H1 (cell line): ENCODE data around the gene UHMK1. TPM values are rescaled to one million over a fixed set of nuclear protein-coding genes. Genes with fewer than 3 reads are reported as not detected.

Experiments
- CTCF ChIA-PET: fragments of 300-600 bp; sonication (Branson Sonifier 250); formaldehyde crosslinking; loops from one replicate; lab custom pipeline; 2021; ENCODE audit not compliant: partially characterized antibody; lab: Charles Lee
- POLR2A ChIA-PET: fragments of 300-600 bp; sonication (Branson Sonifier 250); formaldehyde crosslinking; loops from one replicate; lab custom pipeline; 2021; ENCODE audit warnings: inconsistent platforms; ENCODE audit not compliant: partially characterized antibody; lab: Charles Lee
- DNase-seq, 2 experiments: peaks; one replicate each; pipeline versions ENCODE4 v3.0.0 to v3.0.0-alpha.2; 2010 to 2022; ENCODE audit warnings: low spot score in 2 of 2, low read depth in 1 of 2, mixed read lengths in 1 of 2
- FAIRE-seq: peaks from 2 replicates; lab custom pipeline; 2011; peaks lifted over from hg19 to GRCh38; lab: Jason Lieb, UNC
- H2AFZ ChIP-seq: 2 replicates; pipeline ENCODE4 v1.8.1; 2012; ENCODE audit warnings: low read length, inconsistent platforms
- H2AK5ac ChIP-seq: 2 replicates; pipeline ENCODE4 v1.6.1; 2013; ENCODE audit warnings: low read depth, low read length
- H2BK120ac ChIP-seq: replicated peaks from 2 replicates; pipeline ENCODE3; 2013; ENCODE audit warnings: low read depth, low read length, inconsistent platforms
- H2BK12ac ChIP-seq: 2 replicates; pipeline ENCODE4 v1.6.1; 2013; ENCODE audit warnings: low read depth, low read length
- H2BK15ac ChIP-seq: 2 replicates; pipeline ENCODE4 v1.6.1; 2013; ENCODE audit warnings: low read length
- H2BK20ac ChIP-seq: 2 replicates; pipeline ENCODE4 v1.6.1; 2013; ENCODE audit warnings: low read length
- H2BK5ac ChIP-seq: 2 replicates; pipeline ENCODE4 v1.6.1; 2013; ENCODE audit warnings: low read depth, low read length
- H3K14ac ChIP-seq: 2 replicates; pipeline ENCODE4 v1.6.1; 2013; ENCODE audit warnings: inconsistent platforms; ENCODE audit not compliant: insufficient read length
- H3K18ac ChIP-seq: 2 replicates; pipeline ENCODE4 v1.6.1; 2013; ENCODE audit warnings: low read length; ENCODE audit errors: extremely low read depth
- H3K23ac ChIP-seq: 2 replicates; pipeline ENCODE4 v1.6.1; 2013; ENCODE audit warnings: inconsistent platforms; ENCODE audit not compliant: insufficient read length
- H3K23me2 ChIP-seq: 2 replicates; pipeline ENCODE4 v1.6.1; 2013; ENCODE audit warnings: low read depth, low read length
- H3K27ac ChIP-seq: 2 replicates; pipeline ENCODE4 v1.6.1; 2011; ENCODE audit warnings: low read depth, low read length, inconsistent platforms
- H3K27me3 ChIP-seq, 4 experiments: replicated peaks in 1 of 4; 1 replicate in 1 of 4; 2 replicates in 3 of 4; pipeline versions ENCODE4 v1.6.1 to v1.8.1; 2011 to 2013; ENCODE audit warnings: low read length in 3 of 4, mild to moderate bottlenecking in 3 of 4, inconsistent platforms in 2 of 4, mixed read lengths in 2 of 4, moderate library complexity in 1 of 4; ENCODE audit not compliant: control insufficient read depth in 3 of 4, insufficient read depth in 3 of 4; ENCODE audit errors: extremely low read depth in 1 of 4
- H3K36me3 ChIP-seq, 4 experiments: 2 replicates each; pipeline versions ENCODE4 v1.6.1 to v1.8.1; 2011 to 2013; ENCODE audit warnings: mild to moderate bottlenecking in 4 of 4, low read length in 3 of 4, moderate library complexity in 2 of 4, control low read depth in 1 of 4, inconsistent platforms in 1 of 4; ENCODE audit not compliant: insufficient read depth in 4 of 4, control insufficient read depth in 2 of 4
- H3K4ac ChIP-seq: replicated peaks from 2 replicates; pipeline ENCODE3; 2013; ENCODE audit warnings: low read length, low read depth, mixed read lengths, inconsistent platforms; ENCODE audit not compliant: insufficient read length
- H3K4me1 ChIP-seq, 4 experiments: replicated peaks in 1 of 4; 1 replicate in 1 of 4; 2 replicates in 3 of 4; pipeline versions ENCODE4 v1.6.1 to v1.8.1; 2011 to 2013; ENCODE audit warnings: low read length in 3 of 4, inconsistent platforms in 2 of 4, mixed read lengths in 1 of 4; ENCODE audit not compliant: insufficient read depth in 4 of 4, control insufficient read depth in 3 of 4
- H3K4me2 ChIP-seq, 2 experiments: 2 replicates each; pipeline versions ENCODE4 v1.6.1 to v1.8.1; 2011 to 2013; ENCODE audit warnings: low read depth in 2 of 2, low read length in 2 of 2, control low read depth in 1 of 2, inconsistent platforms in 1 of 2, mild to moderate bottlenecking in 1 of 2; ENCODE audit not compliant: insufficient read depth in 1 of 2
- H3K4me3 ChIP-seq, 4 experiments: fragments of 200-600, 300-600 bp in 1 of 4; sonication (generic), shearing (Covaris generic), sonication (Bioruptor Twin) in 1 of 4; 2 replicates each; pipeline versions ENCODE4 v1.5.1 to v1.8.1; 2011 to 2016; ENCODE audit warnings: low read length in 4 of 4, low read depth in 3 of 4, control low read depth in 2 of 4, inconsistent platforms in 2 of 4, mild to moderate bottlenecking in 2 of 4, mixed read lengths in 1 of 4, moderate library complexity in 1 of 4; ENCODE audit not compliant: insufficient read depth in 2 of 4; ENCODE audit errors: extremely low read depth in 1 of 4
- H3K56ac ChIP-seq: replicated peaks from 2 replicates; pipeline ENCODE3; 2013; ENCODE audit warnings: low read depth, mild to moderate bottlenecking, mixed read lengths, low read length, inconsistent platforms; ENCODE audit not compliant: insufficient read length
- H3K79me1 ChIP-seq: 2 replicates; pipeline ENCODE4 v1.6.1; 2013; ENCODE audit warnings: low read depth, low read length, control low read depth
- H3K79me2 ChIP-seq, 2 experiments: 2 replicates each; pipeline versions ENCODE4 v1.6.1 to v1.8.1; 2012 to 2013; ENCODE audit warnings: low read length in 2 of 2, mild to moderate bottlenecking in 2 of 2, inconsistent platforms in 1 of 2; ENCODE audit not compliant: insufficient read depth in 2 of 2, control insufficient read depth in 1 of 2
- H3K9ac ChIP-seq, 4 experiments: replicated peaks in 1 of 4; 1 replicate in 1 of 4; 2 replicates in 3 of 4; pipeline versions ENCODE4 v1.6.1 to v1.8.1; 2011 to 2013; ENCODE audit warnings: low read depth in 3 of 4, low read length in 3 of 4, control low read depth in 2 of 4, mild to moderate bottlenecking in 2 of 4, moderate library complexity in 2 of 4, inconsistent platforms in 1 of 4; ENCODE audit errors: extremely low read depth in 1 of 4
- H3K9me3 ChIP-seq, 2 experiments: 2 replicates each; pipeline versions ENCODE4 v1.6.1 to v1.8.1; 2012 to 2013; ENCODE audit warnings: mild to moderate bottlenecking in 2 of 2, moderate library complexity in 2 of 2, control low read depth in 1 of 2, inconsistent platforms in 1 of 2, low read depth in 1 of 2, low read length in 1 of 2, mixed read lengths in 1 of 2; ENCODE audit not compliant: insufficient read depth in 2 of 2
- H4K20me1 ChIP-seq, 2 experiments: replicated peaks in 1 of 2; 2 replicates each; pipeline versions ENCODE3 to v1.8.1; 2011 to 2013; ENCODE audit warnings: inconsistent platforms in 2 of 2, low read length in 2 of 2, mild to moderate bottlenecking in 1 of 2; ENCODE audit not compliant: insufficient read depth in 2 of 2, control insufficient read depth in 1 of 2
- H4K5ac ChIP-seq: 2 replicates; pipeline ENCODE4 v1.6.1; 2013; ENCODE audit warnings: low read length, low read depth, mixed read lengths, inconsistent platforms; ENCODE audit not compliant: insufficient read length
- H4K8ac ChIP-seq: 2 replicates; pipeline ENCODE4 v1.8.0; 2013; ENCODE audit warnings: mild to moderate bottlenecking, moderate library complexity, low read length, inconsistent platforms; ENCODE audit not compliant: insufficient read depth; ENCODE audit errors: extremely low read depth
- H4K91ac ChIP-seq: replicated peaks from 2 replicates; pipeline ENCODE3; 2013; ENCODE audit warnings: low read length, mixed read lengths, inconsistent platforms; ENCODE audit not compliant: insufficient read length
- CHD2 ChIP-seq: IDR thresholded peaks from 2 replicates; pipeline ENCODE4 v1.6.1; 2012; ENCODE audit warnings: low read length, improper control_type of control experiment
- EGR1 ChIP-seq: IDR thresholded peaks from 2 replicates; pipeline ENCODE4 v1.6.1; 2011; ENCODE audit warnings: low read depth, low read length, borderline replicate concordance
- KDM1A ChIP-seq: fragments of 200-600, 300-600 bp; sonication (generic); IDR thresholded peaks from 2 replicates; pipeline ENCODE4 v1.7.1; 2016; ENCODE audit warnings: mild to moderate bottlenecking, low read length, borderline replicate concordance
- PHF8 ChIP-seq: fragments of 200-600 bp; sonication (generic); conservative IDR thresholded peaks from 2 replicates; pipeline ENCODE4 v1.7.1; 2012; ENCODE audit warnings: low read depth, mild to moderate bottlenecking, inconsistent platforms, low read length, moderate library complexity
- POLR2A ChIP-seq, 2 experiments: IDR thresholded peaks; 1 replicate in 1 of 2; 2 replicates in 1 of 2; pipeline ENCODE4 v1.6.1; 2011; ENCODE audit warnings: low read depth in 2 of 2, low read length in 2 of 2, mild to moderate bottlenecking in 2 of 2; ENCODE audit errors: control extremely low read depth in 1 of 2
- RAD21 ChIP-seq, 2 experiments: IDR thresholded peaks in 1 of 2; conservative IDR thresholded peaks in 1 of 2; 2 replicates each; pipeline ENCODE4 v1.6.1; 2011; ENCODE audit warnings: low read depth in 2 of 2, low read length in 2 of 2, improper control_type of control experiment in 1 of 2, inconsistent platforms in 1 of 2, mild to moderate bottlenecking in 1 of 2, moderate library complexity in 1 of 2
- RBBP5 ChIP-seq: IDR thresholded peaks from 2 replicates; pipeline ENCODE4 v1.7.1; 2012; ENCODE audit warnings: low read depth, mild to moderate bottlenecking, inconsistent platforms, low read length, moderate library complexity, borderline replicate concordance
- SIRT6 ChIP-seq: IDR thresholded peaks from one replicate; pipeline ENCODE4 v1.7.1; 2012; ENCODE audit warnings: low read length, inconsistent platforms
- SIX5 ChIP-seq: IDR thresholded peaks from 2 replicates; pipeline ENCODE4 v1.6.1; 2011; ENCODE audit warnings: mild to moderate bottlenecking, low read depth, low read length
- SP2 ChIP-seq: IDR thresholded peaks from 2 replicates; pipeline ENCODE4 v1.6.1; 2012; ENCODE audit warnings: mild to moderate bottlenecking, low read length, inconsistent platforms
- TBP ChIP-seq: IDR thresholded peaks from 2 replicates; pipeline ENCODE4 v1.6.1; 2011; ENCODE audit warnings: low read depth, low read length, improper control_type of control experiment
- YY1 ChIP-seq: IDR thresholded peaks from 2 replicates; pipeline ENCODE4 v1.6.1; 2011; ENCODE audit warnings: low read depth, mild to moderate bottlenecking, low read length
- WGBS, 2 experiments: shearing (Covaris generic) in 1 of 2; methylation state at CpG; one replicate each; pipeline versions ENCODE4 v1.1.6 to v1.1.7; 2013 to 2015; ENCODE audit warnings: low lambda C conversion rate in 2 of 2, mixed read lengths in 2 of 2, inconsistent platforms in 1 of 2, low coverage in 1 of 2, missing lambda C conversion rate in 1 of 2; ENCODE audit not compliant: insufficient replicate concordance in 2 of 2, insufficient coverage in 1 of 2, insufficient read length in 1 of 2; ENCODE audit errors: extremely low coverage in 1 of 2, missing lambda C conversion rate in 1 of 2; 5-methylcytosine and 5-hydroxymethylcytosine counted together
- polyA plus RNA-seq, 7 experiments: library from polyadenylated mRNA; depleted of rRNA in 3 of 7; stranded (reverse) in 5 of 7; unstranded in 2 of 7; fragments of >200 nt in 5 of 7; fragments of 200-250 nt in 2 of 7; gene quantifications; 1 replicate in 5 of 7; 2 replicates in 1 of 7; 4 replicates in 1 of 7; pipeline versions ENCODE4 v1.2.1 to v1.2.3, GENCODE V29; 2011 to 2013; ENCODE audit warnings: missing spikeins in 2 of 7, mixed read lengths in 2 of 7
- total RNA-seq: library from RNA; stranded (reverse); fragmentation: NEBNext Ultra II Directional; extraction: Animal tissue kit (Norgen Biotek cat#: 25700); gene quantifications from 2 replicates; pipeline ENCODE4 v1.2.1, GENCODE V29; 2021
- TF ChIP-seq, protein P1 (sequence below): IDR thresholded peaks from 2 replicates; pipeline ENCODE4 v1.6.1; 2011; ENCODE audit warnings: low read length, improper control_type of control experiment
- TF ChIP-seq, protein P2 (sequence below): IDR thresholded peaks from 2 replicates; pipeline ENCODE4 v1.6.1; 2012; ENCODE audit warnings: inconsistent platforms

Gene UHMK1
- total and polyA plus RNA-seq, 2 of the 8 experiments (the other 6 are each of a cell fraction or from before 2014, with no cell fraction given) = 4.6 to 16.1 TPM

DNA sequence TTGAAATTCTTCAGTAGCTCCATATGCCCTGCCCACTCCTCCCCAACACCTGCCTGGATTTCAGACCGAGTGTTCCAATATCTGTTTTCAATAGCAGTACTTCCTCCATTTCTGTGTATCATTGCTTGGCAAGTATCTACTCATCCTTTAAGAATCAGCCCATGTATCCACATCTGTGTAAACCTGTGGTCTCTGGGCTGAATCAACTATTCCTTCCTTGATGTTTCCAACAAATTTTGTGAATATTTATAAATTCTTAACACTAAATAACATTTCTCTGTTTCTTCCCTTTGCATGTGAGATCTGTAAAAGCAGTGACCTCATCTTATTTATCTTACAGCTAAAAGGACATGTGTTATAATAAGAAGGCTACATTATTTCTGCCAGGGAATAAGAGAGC lies 37.9 kb downstream of the UHMK1 start:
- H3K36me3 ChIP-seq = no peaks in the 10 kb centered on the region
- no peak overlapping the region for H3K14ac ChIP-seq
- H3K4me1 ChIP-seq = peaks cover 0 to 4% (median 3%) of the 10 kb centered on the region in 4 experiments; a peak in 3 of 7 replicates
- no peaks in the 10 kb centered on the region for H3K23me2 ChIP-seq
- H2AK5ac ChIP-seq = no peak overlapping the region
- H3K27ac ChIP-seq = no peak overlapping the region
- H4K5ac ChIP-seq = no peak overlapping the region
- no peak overlapping the region for H3K18ac ChIP-seq
- 86% methylated on average over 1 of the region's 1 CpG; no CpG with 5 or more reads in 1 of the 2 experiments for WGBS, 2 experiments
- H3K4ac ChIP-seq = no peak overlapping the region
- no peak overlapping the region for H3K56ac ChIP-seq
- H3K23ac ChIP-seq = no peak overlapping the region
- no peaks in the 10 kb centered on the region for H3K79me1 ChIP-seq
- no peak overlapping the region for H4K91ac ChIP-seq
- no peak overlapping the region for H2BK12ac ChIP-seq
- no peak for FAIRE-seq
- no peaks in the 10 kb centered on the region for H3K27me3 ChIP-seq
- H2BK120ac ChIP-seq = no peak overlapping the region
- H3K9me3 ChIP-seq = no peaks in the 10 kb centered on the region
- no peak overlapping the region for H4K8ac ChIP-seq
- ChIA-PET CTCF (interaction anchor here (0.9 kb wide), 1 partner anchor 479 kb away, joined by 3 read pairs; no protein-coding TSS in a partner anchor), POLR2A (interaction anchor here (0.9 kb wide), 1 partner anchor 9 kb away, joined by 3 read pairs; no protein-coding TSS in a partner anchor)
- no peaks in the 10 kb centered on the region for H3K79me2 ChIP-seq
- no peak overlapping the region for H2BK5ac ChIP-seq
- H2BK20ac ChIP-seq = no peak overlapping the region
- no peak overlapping the region for H3K9ac ChIP-seq
- H2AFZ ChIP-seq = no peak overlapping the region
- H2BK15ac ChIP-seq = no peak overlapping the region
- H3K4me2 ChIP-seq = no peak overlapping the region
- no peak overlapping the region for H3K4me3 ChIP-seq
- DNase-seq = no peak
- no peaks in the 10 kb centered on the region for H4K20me1 ChIP-seq
- TF ChIP-seq SIX5 (no peak), PHF8 (no peak), RBBP5 (no peak), SIRT6 (no peak), KDM1A (no peak), SP2 (no peak), TBP (no peak), EGR1 (no peak), YY1 (no peak), POLR2A (IDR thresholded peaks at IDR 0.05; ENCODE audit: control extremely low read depth in 1 of 2, low read depth in 2 of 2, low read length in 2 of 2) (no peak), RAD21 (IDR thresholded peaks at IDR 0.05 in 1 of 2, conservative IDR thresholded peaks at IDR 0.05 in 1 of 2; ENCODE audit: low read depth in 2 of 2, low read length in 2 of 2) (no peak), CHD2 (no peak)
- TF ChIP-seq, protein P1, sequence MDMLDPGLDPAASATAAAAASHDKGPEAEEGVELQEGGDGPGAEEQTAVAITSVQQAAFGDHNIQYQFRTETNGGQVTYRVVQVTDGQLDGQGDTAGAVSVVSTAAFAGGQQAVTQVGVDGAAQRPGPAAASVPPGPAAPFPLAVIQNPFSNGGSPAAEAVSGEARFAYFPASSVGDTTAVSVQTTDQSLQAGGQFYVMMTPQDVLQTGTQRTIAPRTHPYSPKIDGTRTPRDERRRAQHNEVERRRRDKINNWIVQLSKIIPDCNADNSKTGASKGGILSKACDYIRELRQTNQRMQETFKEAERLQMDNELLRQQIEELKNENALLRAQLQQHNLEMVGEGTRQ = no peak
- TF ChIP-seq, protein P2, sequence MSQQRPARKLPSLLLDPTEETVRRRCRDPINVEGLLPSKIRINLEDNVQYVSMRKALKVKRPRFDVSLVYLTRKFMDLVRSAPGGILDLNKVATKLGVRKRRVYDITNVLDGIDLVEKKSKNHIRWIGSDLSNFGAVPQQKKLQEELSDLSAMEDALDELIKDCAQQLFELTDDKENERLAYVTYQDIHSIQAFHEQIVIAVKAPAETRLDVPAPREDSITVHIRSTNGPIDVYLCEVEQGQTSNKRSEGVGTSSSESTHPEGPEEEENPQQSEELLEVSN = no peak
